Osteoblast (primary cell): ENCODE measurements around the gene BAIAP3. TPM values are rescaled to one million over a fixed set of nuclear protein-coding genes. Genes with fewer than 3 reads are reported as not detected.
"Not testable (repeated sequence)": the region's sequence is repeated elsewhere in the genome, so short reads cannot be mapped to it uniquely, and the experiment has no call there.

Experiments
- DNase-seq: peaks from one replicate; pipeline ENCODE4 v3.0.0; 2011; ENCODE audit warnings: low spot score, mixed read lengths; ENCODE audit not compliant: insufficient read length; ENCODE audit errors: missing footprints
- H2AFZ ChIP-seq: 2 replicates; pipeline ENCODE4 v1.6.0; 2011; ENCODE audit warnings: mild to moderate bottlenecking, low read length
- H3K27ac ChIP-seq: 2 replicates; pipeline ENCODE4 v1.5.1; 2011; ENCODE audit warnings: mild to moderate bottlenecking, low read depth, low read length, moderate library complexity
- H3K27me3 ChIP-seq: 2 replicates; pipeline ENCODE4 v1.6.0; 2012; ENCODE audit warnings: mild to moderate bottlenecking, control low read depth, inconsistent platforms, low read length, moderate library complexity; ENCODE audit not compliant: insufficient read depth
- H3K36me3 ChIP-seq: 2 replicates; pipeline ENCODE4 v1.5.1; 2011; ENCODE audit warnings: mild to moderate bottlenecking, low read length, control low read depth, moderate library complexity; ENCODE audit not compliant: insufficient read depth
- H3K4me1 ChIP-seq: 2 replicates; pipeline ENCODE4 v1.5.1; 2011; ENCODE audit warnings: mild to moderate bottlenecking, low read length, control low read depth, moderate library complexity; ENCODE audit not compliant: insufficient read depth
- H3K4me2 ChIP-seq: 2 replicates; pipeline ENCODE4 v1.6.0; 2011; ENCODE audit warnings: mild to moderate bottlenecking, low read length; ENCODE audit not compliant: insufficient read depth
- H3K4me3 ChIP-seq: fragments of 200-600 bp; sonication (generic); 3 replicates; pipeline ENCODE4 v1.5.1; 2012; ENCODE audit warnings: mild to moderate bottlenecking, low read length, inconsistent platforms; ENCODE audit not compliant: insufficient read depth
- H3K79me2 ChIP-seq: 2 replicates; pipeline ENCODE4 v1.6.0; 2012; ENCODE audit warnings: mild to moderate bottlenecking, low read length, control low read depth, inconsistent platforms; ENCODE audit not compliant: insufficient read depth
- H3K9me3 ChIP-seq: 2 replicates; pipeline ENCODE4 v1.5.1; 2011; ENCODE audit warnings: low read depth, low read length, control low read depth
- H4K20me1 ChIP-seq: 2 replicates; pipeline ENCODE4 v1.6.0; 2012; ENCODE audit warnings: mild to moderate bottlenecking, low read length, control low read depth; ENCODE audit not compliant: insufficient read depth
- CTCF ChIP-seq: IDR thresholded peaks from 2 replicates; pipeline ENCODE4 v1.5.1; 2011; ENCODE audit warnings: mild to moderate bottlenecking, low read depth, low read length, moderate library complexity; ENCODE audit errors: extremely low read depth
- total RNA-seq: library from RNA; depleted of rRNA; stranded (reverse); fragments of >200 nt; gene quantifications from 2 replicates; pipeline ENCODE4 v1.2.3, GENCODE V29; 2012

BAIAP3 gene
- total RNA-seq, 1 donor: under 0.01 TPM

GRCh38 chr16:1293921-1294656 is 39.4 kb upstream of the BAIAP3 start:
- TF ChIP-seq CTCF: no peak
- H3K4me3 ChIP-seq: no peak overlapping the region
- H3K4me1 ChIP-seq: peaks cover 9% of the 10 kb centered on the region
- DNase-seq: no peak
- no peaks in the 10 kb centered on the region for H3K79me2 ChIP-seq
- H3K27ac ChIP-seq: no peak overlapping the region
- no peak overlapping the region for H2AFZ ChIP-seq
- H3K36me3 ChIP-seq: no peaks in the 10 kb centered on the region
- H4K20me1 ChIP-seq: no peaks in the 10 kb centered on the region
- H3K27me3 ChIP-seq: peaks cover 33% of the 10 kb centered on the region
- H3K4me2 ChIP-seq: no peak overlapping the region
- no peaks in the 10 kb centered on the region for H3K9me3 ChIP-seq

- Histone ChIP-seq H4K20me1 (no peaks in the 10 kb centered on the region), H3K36me3 (no peaks in the 10 kb centered on the region), H3K27ac (no peak overlapping the region), H3K4me1 (peaks cover 9% of the 10 kb centered on the region), H3K27me3 (peaks cover 35% of the 10 kb centered on the region), H3K4me2 (no peak overlapping the region), H3K79me2 (no peaks in the 10 kb centered on the region), H3K4me3 (no peak overlapping the region), H3K9me3 (no peaks in the 10 kb centered on the region), H2AFZ (no peak overlapping the region)
- DNase-seq: no peak
- no peak for TF ChIP-seq CTCF
Observed at GRCh38 chr16:1295465-1295864, 38.0 kb upstream of the BAIAP3 start.

GRCh38 chr16:1296688-1297017 is 36.8 kb upstream of the BAIAP3 start:
- H3K79me2 ChIP-seq, H3K4me1 ChIP-seq, H3K36me3 ChIP-seq, H4K20me1 ChIP-seq, H3K27ac ChIP-seq, DNase-seq, H3K4me3 ChIP-seq, H3K4me2 ChIP-seq, H3K9me3 ChIP-seq: not testable (repeated sequence)
- Histone ChIP-seq H3K27me3 (peaks cover 26% of the 10 kb centered on the region), H2AFZ (peak overlapping the region; percentile 78)

GRCh38 chr16:1297018-1297696 is 36.3 kb upstream of the BAIAP3 start:
- Histone ChIP-seq H3K27me3 (peaks cover 21% of the 10 kb centered on the region), H3K4me1 (peaks cover 9% of the 10 kb centered on the region), H3K4me3 (no peak overlapping the region), H3K36me3 (no peaks in the 10 kb centered on the region), H3K4me2 (peak overlapping the region; percentile 28), H2AFZ (peak overlapping the region; percentile 78), H3K27ac (no peak overlapping the region), H3K9me3 (no peaks in the 10 kb centered on the region), H4K20me1 (no peaks in the 10 kb centered on the region), H3K79me2 (no peaks in the 10 kb centered on the region)
- DNase-seq: no peak
- TF ChIP-seq CTCF: no peak
